CD14-positive monocyte (primary cell): Measurements from ENCODE around the gene ACTN4. TPM values are rescaled to one million over a fixed set of nuclear protein-coding genes. Genes with fewer than 3 reads are reported as not detected.

Source experiments
- DNase-seq, 3 donors: peaks; one replicate each; pipeline ENCODE4 v3.0.0-alpha.2; 2011 to 2022
- H2AFZ ChIP-seq: 2 replicates; pipeline ENCODE4 v1.6.0; 2012; ENCODE audit warnings: mild to moderate bottlenecking, low read depth, low read length, inconsistent platforms; ENCODE audit not compliant: insufficient read depth, poor library complexity, severe bottlenecking
- H3K27ac ChIP-seq, 2 donors: 1 replicate in 1 of 2; 2 replicates in 1 of 2; pipeline ENCODE4 v1.5.1; 2012 to 2013; ENCODE audit warnings: low read length in 2 of 2, control low read depth in 1 of 2, inconsistent platforms in 1 of 2, low read depth in 1 of 2, mild to moderate bottlenecking in 1 of 2
- H3K27me3 ChIP-seq, 2 donors: one replicate each; pipeline versions ENCODE4 v1.6.0 to v1.6.1; 2011 to 2013; ENCODE audit warnings: low read length in 2 of 2; ENCODE audit not compliant: control insufficient read depth in 2 of 2, insufficient read depth in 2 of 2
- H3K36me3 ChIP-seq, 2 donors: replicated peaks in 1 of 2; 1 replicate in 1 of 2; 2 replicates in 1 of 2; pipeline versions ENCODE4 v1.5.1 to v1.6.1; 2012 to 2013; ENCODE audit warnings: low read length in 2 of 2, control low read depth in 1 of 2, inconsistent platforms in 1 of 2, mild to moderate bottlenecking in 1 of 2; ENCODE audit not compliant: insufficient read depth in 2 of 2, control insufficient read depth in 1 of 2
- H3K4me1 ChIP-seq, 2 donors: 1 replicate in 1 of 2; 2 replicates in 1 of 2; pipeline versions ENCODE4 v1.5.1 to v1.6.1; 2012 to 2013; ENCODE audit warnings: low read length in 2 of 2, control low read depth in 1 of 2, inconsistent platforms in 1 of 2, mild to moderate bottlenecking in 1 of 2, moderate library complexity in 1 of 2; ENCODE audit not compliant: insufficient read depth in 2 of 2, control insufficient read depth in 1 of 2
- H3K4me2 ChIP-seq: replicated peaks from 2 replicates; pipeline ENCODE3; 2012; ENCODE audit warnings: low read length, moderate library complexity, mild to moderate bottlenecking; ENCODE audit not compliant: poor library complexity, severe bottlenecking; ENCODE audit errors: extremely low read depth
- H3K4me3 ChIP-seq, 3 experiments: fragments of 200-600 bp in 1 of 3; sonication (generic) in 1 of 3; replicated peaks in 1 of 3; 1 replicate in 2 of 3; 2 replicates in 1 of 3; pipeline ENCODE4 v1.5.1; 2011 to 2013; ENCODE audit warnings: low read length in 3 of 3, mild to moderate bottlenecking in 3 of 3, control low read depth in 2 of 3, low read depth in 2 of 3, inconsistent platforms in 1 of 3, moderate library complexity in 1 of 3
- H3K79me2 ChIP-seq: 2 replicates; pipeline ENCODE4 v1.6.0; 2012; ENCODE audit warnings: mild to moderate bottlenecking, control low read depth, inconsistent platforms, low read length, moderate library complexity; ENCODE audit not compliant: insufficient read depth
- H3K9ac ChIP-seq: 2 replicates; pipeline ENCODE4 v1.6.0; 2017; ENCODE audit warnings: low read length, mild to moderate bottlenecking; ENCODE audit not compliant: insufficient read depth, poor library complexity, severe bottlenecking
- H3K9me3 ChIP-seq, 2 donors: replicated peaks in 1 of 2; 1 replicate in 1 of 2; 2 replicates in 1 of 2; pipeline versions ENCODE4 v1.5.1 to v1.6.1; 2012 to 2013; ENCODE audit warnings: low read length in 2 of 2, control low read depth in 1 of 2; ENCODE audit not compliant: control insufficient read depth in 1 of 2, insufficient read depth in 1 of 2
- H4K20me1 ChIP-seq: 2 replicates; pipeline ENCODE4 v1.6.0; 2012; ENCODE audit warnings: mild to moderate bottlenecking, low read length, control low read depth, moderate library complexity; ENCODE audit not compliant: insufficient read depth
- H3K27ac Mint-ChIP-seq, 7 donors: one replicate each; pipeline ENCODE4 v1.8.0; 2020; ENCODE audit warnings: mild to moderate bottlenecking in 7 of 7, mixed read lengths in 7 of 7, moderate library complexity in 6 of 7, inconsistent platforms in 2 of 7
- H3K27me3 Mint-ChIP-seq, 3 donors: one replicate each; pipeline ENCODE4 v1.8.0; 2021 to 2022; ENCODE audit warnings: low read depth in 3 of 3, mild to moderate bottlenecking in 3 of 3, mixed read lengths in 3 of 3, moderate library complexity in 3 of 3, inconsistent platforms in 1 of 3
- H3K36me3 Mint-ChIP-seq, 2 donors: one replicate each; pipeline ENCODE4 v1.8.0; 2020; ENCODE audit warnings: mixed read lengths in 2 of 2, inconsistent platforms in 1 of 2, mild to moderate bottlenecking in 1 of 2
- H3K4me1 Mint-ChIP-seq: one replicate; pipeline ENCODE4 v1.8.0; 2020; ENCODE audit warnings: mild to moderate bottlenecking, mixed read lengths
- H3K4me3 Mint-ChIP-seq, 2 donors: one replicate each; pipeline ENCODE4 v1.8.0; 2020; ENCODE audit warnings: mild to moderate bottlenecking in 2 of 2, mixed read lengths in 2 of 2, moderate library complexity in 1 of 2
- H3K9me3 Mint-ChIP-seq, 7 donors: one replicate each; pipeline ENCODE4 v1.8.0; 2020 to 2022; ENCODE audit warnings: mixed read lengths in 7 of 7, mild to moderate bottlenecking in 6 of 7, moderate library complexity in 6 of 7, inconsistent platforms in 2 of 7
- CTCF ChIP-seq: fragments of 200-600 bp; IDR thresholded peaks from one replicate; pipeline ENCODE4 v1.8.0; 2022; ENCODE audit warnings: antibody characterized with exemption, mild to moderate bottlenecking
- WGBS: methylation state at CpG from one replicate; pipeline ENCODE4 v1.1.5; 2013; ENCODE audit warnings: missing lambda C conversion rate; ENCODE audit not compliant: insufficient coverage; 5-methylcytosine and 5-hydroxymethylcytosine counted together
- intact Hi-C, 2 donors: fragments of 100-400 bp; cut with micrococcal nuclease; formaldehyde crosslinking; loops; one replicate each; pipeline versions ENCODE4 v1.15.0 to v1.15.1; 2023
- polyA plus RNA-seq, 3 donors: library from polyadenylated mRNA; depleted of rRNA in 1 of 3; unstranded in 2 of 3; stranded (reverse) in 1 of 3; fragments of 300-500 nt in 2 of 3; fragments of >200 nt in 1 of 3; fragmentation: Illumina TruSeq in 2 of 3; gene quantifications; 1 replicate in 2 of 3; 2 replicates in 1 of 3; pipeline ENCODE4 v1.2.3, GENCODE V29; 2012 to 2021

The ACTN4 gene
- polyA plus RNA-seq, 3 donors = 8.4 to 177 (median 16.0) TPM

- H3K79me2 ChIP-seq = peaks cover 98% of the 10 kb centered on the region
- H3K9me3 ChIP-seq = no peaks in the 10 kb centered on the region
Observed at GRCh38 chr19:38682195-38682867, 34.9 kb downstream of the ACTN4 start.

GRCh38 chr19:38682872-38683392 lies 35.5 kb downstream of the ACTN4 start:
- intact Hi-C loops = loop anchor here in 1 of 2 donors (5.0 kb wide), 1 partner anchor 719 kb away; no protein-coding TSS in a partner anchor
- H3K4me3 Mint-ChIP-seq = no peak overlapping the region
- TF ChIP-seq CTCF = no peak
- H3K27me3 Mint-ChIP-seq = no peaks in the 10 kb centered on the region
- peak overlapping the region; percentile 72 for H3K9ac ChIP-seq
- H3K4me1 ChIP-seq = peaks cover 84 to 99% of the 10 kb centered on the region in 2 donors
- peaks cover 98% of the 10 kb centered on the region for H3K79me2 ChIP-seq
- H2AFZ ChIP-seq = no peak overlapping the region
- H3K9me3 Mint-ChIP-seq = no peaks in the 10 kb centered on the region
- peaks cover 32 to 34% of the 10 kb centered on the region in 2 donors for H3K36me3 Mint-ChIP-seq
- no peaks in the 10 kb centered on the region for H3K27me3 ChIP-seq
- H3K27ac Mint-ChIP-seq = peak overlapping the region; percentile 95 to 99 (median 97)
- H3K4me2 ChIP-seq = peak overlapping the region; percentile 47
- no peaks in the 10 kb centered on the region for H3K9me3 ChIP-seq
- WGBS = 87% methylated on average over 4 of the region's 7 CpGs
- peaks cover 22% of the 10 kb centered on the region for H4K20me1 ChIP-seq
- no peak for DNase-seq
- H3K27ac ChIP-seq = peak overlapping the region; percentile 96 to 98
- H3K36me3 ChIP-seq = peaks cover 0 to 9% of the 10 kb centered on the region in 2 donors
- H3K4me3 ChIP-seq = peak overlapping the region in 1 of 3 experiments; percentile 2
- peaks cover 98% of the 10 kb centered on the region for H3K4me1 Mint-ChIP-seq

More at GRCh38 chr19:38682195-38682867, 34.9 kb downstream of the ACTN4 start:
- no peaks in the 10 kb centered on the region for H3K9me3 Mint-ChIP-seq
- H3K27me3 Mint-ChIP-seq = no peaks in the 10 kb centered on the region
- H3K4me1 Mint-ChIP-seq = peaks cover 96% of the 10 kb centered on the region
- no peak overlapping the region for H3K4me3 ChIP-seq
- peak overlapping the region; percentile 95 to 99 (median 97) for H3K27ac Mint-ChIP-seq
- intact Hi-C loops = loop anchor here in 1 of 2 donors (5.0 kb wide), 1 partner anchor 720 kb away; no protein-coding TSS in a partner anchor
- H3K36me3 ChIP-seq = peaks cover 0 to 11% of the 10 kb centered on the region in 2 donors
- H3K36me3 Mint-ChIP-seq = peaks cover 33% of the 10 kb centered on the region in 2 donors
- TF ChIP-seq CTCF = no peak
- peak overlapping the region in 1 of 2 donors; percentile 35 for H3K4me3 Mint-ChIP-seq
- H3K4me1 ChIP-seq = peaks cover 81 to 93% of the 10 kb centered on the region in 2 donors
- 45% methylated on average over 11 of the region's 11 CpGs for WGBS
- H3K27me3 ChIP-seq = no peaks in the 10 kb centered on the region
- DNase-seq = no peak
- H3K4me2 ChIP-seq = peak overlapping the region; percentile 12
- H3K9ac ChIP-seq = no peak overlapping the region
- H4K20me1 ChIP-seq = peaks cover 28% of the 10 kb centered on the region
- peak overlapping the region; percentile 96 to 98 for H3K27ac ChIP-seq
- no peak overlapping the region for H2AFZ ChIP-seq
